GM19452 (cell line): Measurements from ENCODE around the gene SEPTIN8.

Source experiments
- ATAC-seq: cut with Tn5 transposase; IDR thresholded peaks from one replicate; pipeline ENCODE4 v1.9.1; 2021; ENCODE audit not compliant: unreplicated experiment

The SEPTIN8 gene

GRCh38 chr5:132714456-132715307 is 62.4 kb downstream of the SEPTIN8 start:
- ATAC-seq = no peak

- ATAC-seq = no peak
These were observed 68.4 kb downstream of the SEPTIN8 start for GRCh38 chr5:132708645-132709044.

GRCh38 chr5:132704875-132705274 is 72.2 kb downstream of the SEPTIN8 start:
- no peak for ATAC-seq
